ENCODE results near the gene COL4A6.

COL4A6 gene

GRCh38 chrX:108168961-108169740 lies 269.1 kb downstream of the COL4A6 start:
- no peaks in the 10 kb centered on the region for H3K4me1 ChIP-seq (ENCODE audit: low read length)
- DNase-seq = no peak
- TF ChIP-seq EZH2phosphoT487 (IDR thresholded peaks at IDR 0.05; ENCODE audit: low read length) (no peak), EZH2 (optimal IDR thresholded peaks at IDR 0.05; ENCODE audit: low read depth, low read length) (no peak)
- TF ChIP-seq, protein P1, sequence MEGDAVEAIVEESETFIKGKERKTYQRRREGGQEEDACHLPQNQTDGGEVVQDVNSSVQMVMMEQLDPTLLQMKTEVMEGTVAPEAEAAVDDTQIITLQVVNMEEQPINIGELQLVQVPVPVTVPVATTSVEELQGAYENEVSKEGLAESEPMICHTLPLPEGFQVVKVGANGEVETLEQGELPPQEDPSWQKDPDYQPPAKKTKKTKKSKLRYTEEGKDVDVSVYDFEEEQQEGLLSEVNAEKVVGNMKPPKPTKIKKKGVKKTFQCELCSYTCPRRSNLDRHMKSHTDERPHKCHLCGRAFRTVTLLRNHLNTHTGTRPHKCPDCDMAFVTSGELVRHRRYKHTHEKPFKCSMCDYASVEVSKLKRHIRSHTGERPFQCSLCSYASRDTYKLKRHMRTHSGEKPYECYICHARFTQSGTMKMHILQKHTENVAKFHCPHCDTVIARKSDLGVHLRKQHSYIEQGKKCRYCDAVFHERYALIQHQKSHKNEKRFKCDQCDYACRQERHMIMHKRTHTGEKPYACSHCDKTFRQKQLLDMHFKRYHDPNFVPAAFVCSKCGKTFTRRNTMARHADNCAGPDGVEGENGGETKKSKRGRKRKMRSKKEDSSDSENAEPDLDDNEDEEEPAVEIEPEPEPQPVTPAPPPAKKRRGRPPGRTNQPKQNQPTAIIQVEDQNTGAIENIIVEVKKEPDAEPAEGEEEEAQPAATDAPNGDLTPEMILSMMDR (IDR thresholded peaks at IDR 0.05; ENCODE audit: low read length) = no peak
- H3K4me2 ChIP-seq (ENCODE audit: low read depth, low read length) = no peak overlapping the region
- no peak overlapping the region for H2AFZ ChIP-seq (ENCODE audit: low read length)
- H3K9ac ChIP-seq (ENCODE audit: low read length) = no peak overlapping the region
- no peaks in the 10 kb centered on the region for H3K9me2 ChIP-seq (replicated peaks; ENCODE audit: insufficient read depth, low read length)
- H3K27ac ChIP-seq (ENCODE audit: low read length) = no peak overlapping the region
- H3F3A ChIP-seq (ENCODE audit: insufficient read depth, low read length) = no peaks in the 10 kb centered on the region
- no peaks in the 10 kb centered on the region for H3K9me3 ChIP-seq (replicated peaks; ENCODE audit: insufficient read depth, low read length)
- H3K79me2 ChIP-seq (ENCODE audit: low read length) = no peaks in the 10 kb centered on the region
- H4K20me1 ChIP-seq (ENCODE audit: insufficient read depth, low read length) = no peaks in the 10 kb centered on the region
- H3K27me3 ChIP-seq (replicated peaks; ENCODE audit: insufficient read depth, low read length) = no peaks in the 10 kb centered on the region
- no peaks in the 10 kb centered on the region for H3K36me3 ChIP-seq (replicated peaks; ENCODE audit: insufficient read depth, low read length)
- H3K4me3 ChIP-seq (ENCODE audit: low read length) = no peak overlapping the region

GRCh38 chrX:108167211-108167872 lies 270.9 kb downstream of the COL4A6 start:
- Histone ChIP-seq H3F3A (ENCODE audit: insufficient read depth, low read length) (no peaks in the 10 kb centered on the region), H3K4me3 (ENCODE audit: low read length) (no peak overlapping the region), H3K27ac (ENCODE audit: low read length) (no peak overlapping the region), H3K4me1 (ENCODE audit: low read length) (no peaks in the 10 kb centered on the region), H3K9me3 (replicated peaks; ENCODE audit: insufficient read depth, low read length) (no peaks in the 10 kb centered on the region), H3K9ac (ENCODE audit: low read length) (no peak overlapping the region), H3K36me3 (replicated peaks; ENCODE audit: insufficient read depth, low read length) (no peaks in the 10 kb centered on the region), H2AFZ (ENCODE audit: low read length) (no peak overlapping the region), H3K9me2 (replicated peaks; ENCODE audit: insufficient read depth, low read length) (no peaks in the 10 kb centered on the region), H3K4me2 (ENCODE audit: low read depth, low read length) (no peak overlapping the region), H3K27me3 (replicated peaks; ENCODE audit: insufficient read depth, low read length) (no peaks in the 10 kb centered on the region), H4K20me1 (ENCODE audit: insufficient read depth, low read length) (no peaks in the 10 kb centered on the region), H3K79me2 (ENCODE audit: low read length) (no peaks in the 10 kb centered on the region)
- DNase-seq = no peak
- TF ChIP-seq, protein P1 (IDR thresholded peaks at IDR 0.05; ENCODE audit: low read length) = no peak
- no peak for TF ChIP-seq EZH2 (optimal IDR thresholded peaks at IDR 0.05; ENCODE audit: low read depth, low read length)
- no peak for TF ChIP-seq EZH2phosphoT487 (IDR thresholded peaks at IDR 0.05; ENCODE audit: low read length)

- no peaks in the 10 kb centered on the region for H3K9me3 ChIP-seq (replicated peaks; ENCODE audit: insufficient read depth, low read length)
- no peak overlapping the region for H3K4me3 ChIP-seq (ENCODE audit: low read length)
- TF ChIP-seq, protein P1 (IDR thresholded peaks at IDR 0.05; ENCODE audit: low read length) = peak; percentile 27
- TF ChIP-seq EZH2 (optimal IDR thresholded peaks at IDR 0.05; ENCODE audit: low read depth, low read length) (no peak), EZH2phosphoT487 (IDR thresholded peaks at IDR 0.05; ENCODE audit: low read length) (no peak)
- H3K79me2 ChIP-seq (ENCODE audit: low read length) = no peaks in the 10 kb centered on the region
- H3K36me3 ChIP-seq (replicated peaks; ENCODE audit: insufficient read depth, low read length) = no peaks in the 10 kb centered on the region
- H3K4me2 ChIP-seq (ENCODE audit: low read depth, low read length) = 0 out of 2 replicates have a peak overlapping the region, but pooled peaks have one; percentile 18
- no peak overlapping the region for H3K9ac ChIP-seq (ENCODE audit: low read length)
- no peaks in the 10 kb centered on the region for H3F3A ChIP-seq (ENCODE audit: insufficient read depth, low read length)
- H4K20me1 ChIP-seq (ENCODE audit: insufficient read depth, low read length) = no peaks in the 10 kb centered on the region
- DNase-seq = no peak
- H3K9me2 ChIP-seq (replicated peaks; ENCODE audit: insufficient read depth, low read length) = no peaks in the 10 kb centered on the region
- H3K27me3 ChIP-seq (replicated peaks; ENCODE audit: insufficient read depth, low read length) = no peaks in the 10 kb centered on the region
- H3K4me1 ChIP-seq (ENCODE audit: low read length) = no peaks in the 10 kb centered on the region
- peak overlapping the region; percentile 67 for H2AFZ ChIP-seq (ENCODE audit: low read length)
- H3K27ac ChIP-seq (ENCODE audit: low read length) = no peak overlapping the region
Measured at GRCh38 chrX:108165383-108166111, 272.7 kb downstream of the COL4A6 start.
